HG03442 (cell line): ENCODE measurements around the gene ANXA6.

Experiments
- ATAC-seq: cut with Tn5 transposase; IDR thresholded peaks from one replicate; pipeline ENCODE4 v1.9.1; 2021; ENCODE audit warnings: mild to moderate bottlenecking, moderate library complexity; ENCODE audit not compliant: unreplicated experiment

Gene ANXA6

DNA sequence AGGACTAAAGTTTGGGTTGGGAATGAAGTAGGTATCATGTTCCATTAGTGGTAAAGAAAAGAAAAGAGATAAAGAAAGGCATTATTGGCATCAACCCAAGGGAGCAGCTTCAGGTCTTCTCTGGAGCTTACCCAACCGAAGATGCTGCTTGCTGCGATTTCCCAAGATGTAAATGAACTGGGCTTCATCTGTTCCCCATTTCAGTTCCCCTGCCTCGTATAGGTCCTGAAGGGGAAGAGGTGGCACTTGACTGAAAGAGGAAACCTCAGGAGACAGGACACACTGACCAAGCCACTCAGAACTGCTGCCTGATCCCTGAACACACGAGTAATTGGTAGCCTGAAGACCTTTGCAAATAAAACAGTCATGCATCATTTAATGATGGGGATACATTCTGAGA lies 24.6 kb downstream of the ANXA6 start:
- ATAC-seq, result no peak

DNA sequence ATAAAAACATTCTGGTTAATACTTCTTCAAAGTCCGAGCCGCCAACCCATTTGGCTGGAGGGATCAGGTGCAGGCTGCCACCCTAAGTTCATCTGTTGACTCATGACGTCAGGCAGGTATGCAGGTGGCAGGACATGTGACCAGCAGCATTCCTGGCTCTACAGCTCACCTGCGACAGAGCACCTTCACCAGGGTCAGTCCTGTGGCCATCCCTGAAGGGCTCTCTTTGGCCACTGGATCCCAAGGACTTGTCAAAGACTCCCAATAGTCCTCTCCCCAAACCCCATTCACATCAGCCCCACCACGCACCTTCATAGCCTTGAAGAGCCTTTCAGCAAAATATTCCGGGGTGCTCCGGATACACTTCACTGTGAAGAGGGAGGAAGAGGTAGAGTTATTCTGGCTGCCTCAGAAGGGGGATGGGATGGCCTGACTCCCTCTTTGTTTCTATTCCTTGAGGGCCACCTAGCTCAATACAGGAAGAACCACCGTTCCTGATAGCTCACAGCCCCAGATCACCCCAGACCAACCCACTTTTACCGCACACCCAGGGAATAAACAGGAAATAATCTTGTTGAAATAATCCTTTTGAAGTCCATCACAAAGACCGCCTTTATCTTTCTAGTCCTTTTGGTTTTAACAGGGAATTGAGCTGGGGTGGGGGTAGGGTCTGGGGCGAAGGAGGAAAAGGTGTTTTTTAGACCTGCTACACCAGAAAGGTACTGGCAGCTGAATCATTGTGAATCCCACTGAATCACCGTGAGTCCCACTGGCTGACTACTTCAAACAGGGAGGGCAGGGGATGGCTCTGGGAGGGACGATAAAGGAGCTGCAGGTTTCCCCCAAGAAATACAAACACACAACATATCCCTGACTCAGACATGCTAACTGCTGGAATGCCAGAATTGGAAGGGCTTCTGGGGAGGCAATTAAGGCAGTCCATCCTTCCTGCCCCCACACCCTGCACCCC lies 26.4 kb downstream of the ANXA6 start:
- ATAC-seq, result no peak

DNA sequence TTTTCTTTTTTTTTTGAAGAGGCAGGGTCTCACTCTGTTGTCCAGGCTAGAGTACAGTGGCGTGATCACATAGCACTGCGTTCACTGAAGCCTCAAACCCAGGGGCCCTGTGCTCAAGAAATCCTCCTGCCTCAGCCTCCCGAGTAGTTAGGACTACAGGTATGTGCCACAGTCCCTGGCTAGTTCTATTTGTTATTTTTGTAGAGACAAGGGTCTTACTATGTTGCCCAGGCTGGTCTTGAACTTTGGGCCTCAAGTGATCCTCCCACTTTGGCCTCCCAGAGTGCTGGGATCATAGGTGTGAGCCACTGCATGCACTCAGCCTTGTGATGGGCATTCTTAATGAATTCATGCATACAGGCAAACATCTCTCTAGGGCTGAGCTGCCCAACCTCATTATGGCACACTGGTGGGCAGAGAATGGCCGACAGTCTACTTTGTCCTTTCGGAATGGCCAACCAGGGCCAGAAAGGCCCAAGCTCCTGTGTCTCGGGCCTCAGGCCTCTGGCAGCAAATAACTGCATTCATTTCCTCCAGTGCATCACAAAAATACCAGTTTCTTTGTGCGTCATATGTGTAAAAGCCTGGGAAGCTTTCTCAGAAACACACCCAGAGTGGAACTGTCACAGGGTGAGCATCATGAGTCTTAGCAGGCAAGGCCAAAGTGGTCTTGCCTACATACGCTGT lies 27.2 kb downstream of the ANXA6 start:
- no peak for ATAC-seq

DNA sequence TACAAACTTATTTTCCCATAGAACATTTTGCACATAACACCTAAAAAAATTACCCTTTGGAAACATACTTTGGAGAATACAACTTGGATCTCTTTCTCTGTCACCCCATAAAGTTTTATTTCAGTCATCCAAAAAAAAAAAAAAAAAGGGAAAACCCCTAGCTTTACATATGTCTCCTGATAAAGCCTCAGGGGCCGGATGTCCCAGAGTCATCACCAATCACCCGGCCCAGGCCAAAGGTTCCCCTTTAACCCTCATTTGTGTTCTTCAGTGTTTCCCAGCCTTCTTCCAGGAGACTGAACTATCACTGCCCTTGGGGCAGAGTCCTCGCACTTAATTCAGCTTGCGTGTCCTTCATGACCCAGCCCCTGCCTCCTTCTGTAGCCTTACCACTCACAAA lies 28.8 kb downstream of the ANXA6 start:
- ATAC-seq, result no peak

DNA sequence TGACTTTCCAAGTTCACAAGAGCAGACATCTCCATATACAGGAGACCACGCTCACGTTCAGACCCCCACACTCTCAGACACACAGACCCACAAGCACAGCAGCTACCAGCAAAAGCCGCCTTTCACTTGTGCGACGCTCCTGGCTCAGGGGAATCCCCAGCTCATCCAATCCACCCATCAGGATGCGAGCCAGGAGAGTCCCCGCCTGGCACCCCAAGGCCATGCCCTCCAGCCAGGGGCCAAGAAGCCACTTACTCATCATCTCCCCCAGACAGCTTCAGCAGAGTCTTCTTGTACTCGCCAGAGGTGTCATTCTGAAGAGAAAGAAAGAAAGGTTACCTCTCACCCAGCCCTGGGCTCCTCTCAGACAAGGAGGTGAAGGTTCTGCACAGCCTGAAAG lies 29.7 kb downstream of the ANXA6 start:
- ATAC-seq, result no peak

- ATAC-seq, result no peak
Measured at GRCh38 chr5:151126199-151126645, 31.4 kb downstream of the ANXA6 start.

DNA sequence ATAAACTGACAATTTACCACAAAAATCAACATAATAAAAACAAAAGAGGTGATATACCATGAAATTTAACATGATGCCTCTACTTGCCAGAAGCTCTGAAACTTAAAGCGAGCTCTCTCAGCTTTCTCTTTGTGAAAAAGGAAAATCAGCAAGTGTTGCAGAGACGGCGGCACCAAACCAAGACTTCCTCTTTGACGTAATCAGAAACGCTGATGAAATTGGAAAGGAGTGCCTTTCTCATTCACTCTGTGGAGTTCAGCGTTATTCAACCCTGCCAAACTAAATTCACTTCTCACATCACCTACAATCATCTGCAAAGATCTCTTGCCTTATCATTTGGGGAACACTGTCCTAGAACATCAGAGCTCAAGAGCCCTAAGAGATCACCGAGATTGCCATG lies 32.2 kb downstream of the ANXA6 start:
- no peak for ATAC-seq

DNA sequence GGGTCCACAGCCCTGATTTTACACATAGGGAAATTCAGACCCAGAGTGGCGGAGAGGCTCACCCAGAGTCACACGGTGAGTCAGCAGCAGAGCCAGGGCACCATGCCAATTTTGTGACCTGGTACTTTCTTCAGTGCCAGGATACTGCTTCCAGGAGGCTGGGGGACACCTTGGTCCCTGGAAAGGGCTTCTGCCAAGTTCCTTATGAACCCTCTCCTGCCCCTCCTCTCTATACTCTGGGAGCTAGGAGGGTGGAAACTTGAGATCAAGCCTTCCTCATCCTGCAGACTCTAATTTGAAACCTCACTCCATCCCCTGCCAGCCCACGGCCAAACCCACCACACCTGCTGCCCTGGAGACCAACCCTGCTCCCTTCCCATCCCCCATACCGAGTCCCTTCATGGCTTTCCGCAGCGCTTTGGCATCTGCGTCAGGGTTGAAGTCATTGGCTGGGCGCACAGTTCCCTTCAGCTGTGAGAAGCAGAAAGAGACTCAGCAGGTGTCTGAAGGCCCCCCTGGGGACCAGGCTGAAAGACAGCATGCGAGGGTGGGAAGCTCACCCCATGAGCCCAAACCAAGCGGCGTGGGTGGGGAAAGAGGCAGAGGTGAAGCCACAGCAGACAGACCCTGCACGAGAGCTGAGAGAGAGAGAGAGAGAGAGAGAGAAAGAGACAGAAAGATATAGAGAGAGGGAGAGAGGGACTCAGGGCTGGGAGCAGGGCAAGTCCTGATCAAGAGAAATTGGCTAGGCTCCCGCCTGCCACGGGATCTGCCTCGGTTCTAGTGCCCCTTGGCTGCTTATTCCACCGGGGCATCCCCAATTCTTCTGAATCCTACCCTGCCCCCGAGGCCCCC lies 33.5 kb downstream of the ANXA6 start:
- ATAC-seq, result peak; percentile 81

- no peak for ATAC-seq
Measured at GRCh38 chr5:151122828-151123227, 34.8 kb downstream of the ANXA6 start.

GRCh38 chr5:151121665-151122064 lies 35.9 kb downstream of the ANXA6 start:
- no peak for ATAC-seq

- ATAC-seq, result no peak
Measured at GRCh38 chr5:151121095-151121494, 36.5 kb downstream of the ANXA6 start.

- ATAC-seq, result no peak
Measured at GRCh38 chr5:151118913-151119575, 38.5 kb downstream of the ANXA6 start.

GRCh38 chr5:151115272-151115905 lies 42.2 kb downstream of the ANXA6 start:
- no peak for ATAC-seq

- ATAC-seq, result no peak
Measured at GRCh38 chr5:151113651-151114050, 43.9 kb downstream of the ANXA6 start.

DNA sequence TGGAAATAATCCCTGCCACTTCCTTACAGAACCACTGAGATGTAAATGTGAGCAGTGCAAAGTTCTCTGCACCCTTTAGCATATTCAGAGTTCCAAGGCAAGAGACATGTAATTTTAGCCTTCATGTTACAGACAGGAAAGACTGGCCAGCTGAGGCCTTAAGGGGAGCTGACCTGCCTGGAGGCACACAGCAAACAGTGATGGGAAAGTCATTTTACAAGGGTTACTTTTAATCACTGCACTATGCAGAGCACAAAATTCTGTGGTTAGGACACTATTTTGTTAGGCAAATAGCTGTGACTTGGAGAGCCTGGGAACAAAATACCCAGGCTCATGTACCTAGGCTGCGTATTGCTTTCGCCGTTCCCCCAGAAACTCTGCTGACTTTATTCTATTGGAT lies 46.6 kb downstream of the ANXA6 start:
- peak; percentile 32 for ATAC-seq

- ATAC-seq, result peak; percentile 41
Measured at GRCh38 chr5:151110122-151110681, 47.4 kb downstream of the ANXA6 start.

- no peak for ATAC-seq
Measured at GRCh38 chr5:151108566-151108965, 49.0 kb downstream of the ANXA6 start.

- no peak for ATAC-seq
Measured at GRCh38 chr5:151107738-151108520, 49.6 kb downstream of the ANXA6 start.

GRCh38 chr5:151107084-151107483 lies 50.5 kb downstream of the ANXA6 start:
- ATAC-seq, result no peak
